Thoracic aorta (tissue), 2 donors: Measurements from ENCODE around the gene STRN. TPM values are rescaled to one million over a fixed set of nuclear protein-coding genes. Genes with fewer than 3 reads are reported as not detected.

ENCODE experiments used
- ATAC-seq: fragments of 150-250 bp; one replicate; pipeline ENCODE4 v1.8.0; 2017; ENCODE audit warnings: low read depth; ENCODE audit not compliant: insufficient number of reproducible peaks, low FRiP score
- DNase-seq: peaks from one replicate; pipeline ENCODE4 v3.0.0-alpha.2; 2020; ENCODE audit warnings: low spot score
- H3K27ac ChIP-seq, 2 donors: fragments of 200-600 bp; sonication (generic); 1 replicate in 1 of 2; 2 replicates in 1 of 2; pipeline ENCODE4 v1.5.1; 2016; ENCODE audit warnings: mild to moderate bottlenecking in 2 of 2, moderate library complexity in 2 of 2
- H3K27me3 ChIP-seq: fragments of 200-600 bp; sonication (generic); replicated peaks from 2 replicates; pipeline ENCODE4 v1.6.0; 2016; ENCODE audit warnings: mild to moderate bottlenecking; ENCODE audit not compliant: insufficient read depth
- H3K36me3 ChIP-seq: fragments of 200-600 bp; sonication (generic); one replicate; pipeline ENCODE4 v1.5.1; 2016
- H3K4me1 ChIP-seq, 2 donors: fragments of 200-600 bp; sonication (generic); 1 replicate in 1 of 2; 2 replicates in 1 of 2; pipeline versions ENCODE4 v1.5.1 to v1.6.0; 2016; ENCODE audit warnings: low read depth in 2 of 2, mild to moderate bottlenecking in 1 of 2; ENCODE audit not compliant: control insufficient read depth in 1 of 2
- H3K4me3 ChIP-seq: fragments of 200-600 bp; sonication (generic); 2 replicates; pipeline ENCODE4 v1.5.1; 2016; ENCODE audit warnings: mild to moderate bottlenecking
- H3K9me3 ChIP-seq: fragments of 200-600 bp; sonication (generic); 2 replicates; pipeline ENCODE4 v1.5.1; 2016
- CTCF ChIP-seq: fragments of 200-600 bp; sonication (generic); IDR thresholded peaks from one replicate; pipeline ENCODE4 v1.5.1; 2019; ENCODE audit warnings: antibody characterized with exemption
- total RNA-seq, 2 donors: library from RNA; depleted of rRNA; stranded (reverse); fragments of >200 nt; gene quantifications; one replicate each; pipeline versions ENCODE4 v1.1.0 to v1.2.3, GENCODE V29; 2016

Gene STRN
- total RNA-seq, 2 donors from 2014 or later: 14.6 to 23.4 TPM

DNA sequence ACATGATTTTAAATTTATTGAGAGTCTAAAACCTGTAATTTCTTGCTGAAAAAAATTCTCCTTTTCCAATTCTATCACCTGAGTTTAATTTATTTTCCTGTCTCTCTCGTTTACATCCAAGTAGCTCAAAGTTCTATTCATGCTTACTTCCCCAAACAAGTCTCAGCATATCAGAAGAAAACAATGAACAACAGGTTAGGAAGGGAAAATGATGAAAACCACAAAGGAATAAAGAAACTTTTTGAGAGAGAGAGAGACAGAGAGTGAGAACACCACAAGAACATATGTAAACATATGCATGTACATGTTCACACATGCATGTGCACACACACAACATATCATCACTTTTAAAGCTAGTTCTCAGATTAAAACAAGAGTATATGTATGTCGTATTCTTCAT lies 112.1 kb downstream of the STRN start:
- Histone ChIP-seq H3K27me3 (no peaks in the 10 kb centered on the region), H3K9me3 (no peaks in the 10 kb centered on the region), H3K36me3 (peaks cover 12% of the 10 kb centered on the region), H3K4me1 (no peaks in the 10 kb centered on the region), H3K4me3 (no peak overlapping the region), H3K27ac (no peak overlapping the region)
- ATAC-seq: no peak
- DNase-seq: no peak
- no peak for TF ChIP-seq CTCF

DNA sequence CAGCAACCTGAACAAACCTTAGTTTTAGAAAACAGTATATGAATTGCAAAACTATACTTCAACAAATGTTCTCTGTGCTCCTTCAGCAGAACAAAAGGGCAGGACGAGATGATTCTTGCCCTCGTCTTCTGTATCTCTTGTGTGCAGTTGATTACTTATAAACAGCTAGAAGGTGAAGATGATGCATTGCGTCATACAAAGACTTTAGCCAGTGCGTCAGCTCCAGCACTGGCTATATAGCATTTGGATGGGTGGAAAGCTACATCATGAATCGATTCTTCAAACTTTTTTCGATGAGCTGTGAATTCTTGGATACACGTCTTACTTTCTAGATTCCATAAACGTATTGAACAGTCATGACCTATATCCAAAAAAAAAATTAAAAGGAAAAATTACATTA lies 117.1 kb downstream of the STRN start:
- no peak overlapping the region for H3K4me3 ChIP-seq
- peaks cover 15% of the 10 kb centered on the region for H3K36me3 ChIP-seq
- no peak for ATAC-seq
- TF ChIP-seq CTCF: no peak
- no peak overlapping the region for H3K27ac ChIP-seq
- H3K4me1 ChIP-seq: no peaks in the 10 kb centered on the region
- DNase-seq: no peak
- no peaks in the 10 kb centered on the region for H3K27me3 ChIP-seq
- no peaks in the 10 kb centered on the region for H3K9me3 ChIP-seq

DNA sequence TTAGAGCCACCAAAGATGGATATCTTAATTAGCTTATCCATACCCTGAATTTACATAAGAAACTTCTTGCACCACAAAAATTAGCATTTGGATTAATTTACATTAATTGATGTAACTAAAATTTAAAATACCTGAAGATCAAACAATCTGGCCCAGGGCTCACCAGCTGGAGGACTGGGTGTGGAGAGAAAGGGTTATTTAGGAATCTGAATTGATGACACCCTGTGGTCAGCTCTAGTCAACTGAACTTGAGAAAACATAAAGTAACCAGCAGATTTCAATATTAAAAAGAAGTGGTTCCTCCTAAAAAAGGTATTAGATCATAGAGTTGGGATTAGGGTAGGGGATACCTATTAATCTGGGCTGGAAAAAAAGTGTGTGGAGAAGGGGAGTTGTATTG lies 122.5 kb downstream of the STRN start:
- ATAC-seq: no peak
- H3K27me3 ChIP-seq: no peaks in the 10 kb centered on the region
- no peaks in the 10 kb centered on the region for H3K9me3 ChIP-seq
- H3K27ac ChIP-seq: no peak overlapping the region
- H3K4me1 ChIP-seq: peaks cover 0 to 5% of the 10 kb centered on the region in 2 donors
- H3K36me3 ChIP-seq: peaks cover 4% of the 10 kb centered on the region
- no peak for TF ChIP-seq CTCF
- H3K4me3 ChIP-seq: no peak overlapping the region
- no peak for DNase-seq

DNA sequence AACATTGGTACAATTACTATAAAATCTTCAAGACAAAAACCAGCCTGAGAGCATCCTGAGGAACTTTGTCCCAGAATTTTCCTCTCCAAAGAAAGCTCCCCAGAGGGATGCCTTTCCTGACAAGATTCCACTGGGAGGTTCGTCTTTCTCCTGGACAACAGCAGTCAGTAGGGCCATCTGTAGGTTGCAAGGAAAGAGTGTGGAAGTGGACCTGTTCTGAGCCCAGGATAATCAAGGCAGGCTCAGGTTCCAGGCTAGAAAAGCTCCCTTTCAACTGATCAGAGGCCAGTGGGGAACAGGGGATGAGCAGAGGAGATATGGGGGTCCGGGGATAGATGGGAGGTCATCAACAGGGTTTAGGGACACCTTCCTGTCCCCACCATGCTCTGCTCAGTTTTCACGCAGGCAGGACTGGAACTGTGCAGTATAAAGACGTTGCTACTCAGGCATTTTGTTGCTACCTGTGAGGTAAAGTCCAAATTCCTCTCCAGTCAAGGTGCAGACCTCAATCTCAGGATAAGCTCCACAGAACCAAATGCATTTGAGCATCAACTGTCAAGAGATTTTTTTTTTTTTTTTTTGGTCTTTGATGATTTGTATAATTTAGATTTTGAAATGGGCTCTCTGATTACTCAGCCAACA lies 126.2 kb downstream of the STRN start:
- Histone ChIP-seq H3K9me3 (no peaks in the 10 kb centered on the region), H3K4me1 (peaks cover 0 to 5% of the 10 kb centered on the region in 2 donors), H3K36me3 (no peaks in the 10 kb centered on the region), H3K4me3 (no peak overlapping the region), H3K27me3 (no peaks in the 10 kb centered on the region), H3K27ac (no peak overlapping the region)
- no peak for TF ChIP-seq CTCF
- ATAC-seq (no peak), DNase-seq (no peak)

DNA sequence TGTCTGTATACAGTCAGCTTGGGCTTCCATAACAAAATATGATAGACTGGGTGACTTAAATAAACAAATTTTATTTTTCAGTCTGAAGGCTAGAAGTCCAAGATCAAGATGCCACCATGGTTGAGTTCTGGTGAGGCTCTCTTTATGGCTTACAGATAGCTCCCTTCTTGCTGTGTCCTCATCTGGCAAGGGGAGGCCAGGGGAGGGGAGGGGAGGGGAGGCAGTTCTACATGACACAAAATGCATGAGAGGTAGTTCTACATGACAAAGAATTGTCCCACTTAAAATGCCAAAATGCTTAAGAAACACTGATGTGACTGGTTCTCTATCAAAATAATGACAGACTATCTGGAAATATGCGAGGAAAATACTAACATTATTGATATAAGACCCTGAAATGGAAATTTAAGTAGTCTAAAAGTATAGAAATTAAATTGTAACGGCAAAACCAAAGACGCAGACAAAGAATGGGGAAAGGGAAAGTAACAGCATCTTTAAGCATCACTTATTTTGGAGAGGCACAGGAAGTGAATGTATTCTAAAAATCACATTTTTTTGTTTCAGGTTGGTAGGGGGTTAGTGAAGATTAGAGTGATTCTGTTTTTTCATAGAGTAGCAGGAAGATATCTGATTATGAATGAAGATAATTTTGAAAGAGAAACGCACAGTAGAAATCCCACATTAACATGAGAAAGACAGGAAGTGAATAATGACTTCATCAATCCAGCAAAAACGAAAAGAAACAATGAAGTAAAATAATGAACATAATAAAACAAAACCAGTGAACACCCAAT lies 131.4 kb downstream of the STRN start:
- Histone ChIP-seq H3K9me3 (no peaks in the 10 kb centered on the region), H3K27ac (no peak overlapping the region), H3K4me1 (no peaks in the 10 kb centered on the region), H3K27me3 (no peaks in the 10 kb centered on the region), H3K4me3 (no peak overlapping the region), H3K36me3 (no peaks in the 10 kb centered on the region)
- TF ChIP-seq CTCF: no peak
- DNase-seq: no peak
- no peak for ATAC-seq
